Breast epithelium (tissue), 4 donors: ENCODE data around the gene ZPBP. TPM values are rescaled to one million over a fixed set of nuclear protein-coding genes. Genes with fewer than 3 reads are reported as not detected.

ENCODE experiments used
- DNase-seq, 2 donors: peaks; one replicate each; pipeline ENCODE4 v3.0.0-alpha.2; 2019; ENCODE audit warnings: low spot score in 2 of 2
- H3K27ac ChIP-seq, 2 donors: fragments of 200-600 bp; sonication (generic) in 1 of 2; one replicate each; pipeline ENCODE4 v1.5.1; 2016 to 2019; ENCODE audit warnings: mild to moderate bottlenecking in 1 of 2
- H3K27me3 ChIP-seq, 2 donors: fragments of 200-600 bp; sonication (generic) in 1 of 2; one replicate each; pipeline versions ENCODE4 v1.5.1 to v1.6.0; 2017 to 2019; ENCODE audit warnings: control low read depth in 1 of 2, mild to moderate bottlenecking in 1 of 2
- H3K36me3 ChIP-seq: fragments of 200-600 bp; one replicate; pipeline ENCODE4 v1.5.1; 2019
- H3K4me1 ChIP-seq, 2 donors: fragments of 200-600 bp; sonication (generic); one replicate each; pipeline ENCODE4 v1.5.1; 2016 to 2019; ENCODE audit warnings: control low read depth in 1 of 2
- H3K4me3 ChIP-seq, 3 donors: fragments of 200-600 bp; sonication (generic); 1 replicate in 2 of 3; 2 replicates in 1 of 3; pipeline ENCODE4 v1.5.1; 2016 to 2019; ENCODE audit warnings: mild to moderate bottlenecking in 3 of 3, moderate library complexity in 2 of 3
- H3K9me3 ChIP-seq, 2 donors: fragments of 200-600 bp; sonication (generic) in 1 of 2; one replicate each; pipeline ENCODE4 v1.5.1; 2016 to 2019; ENCODE audit warnings: control low read depth in 1 of 2
- CTCF ChIP-seq, 3 donors: fragments of 450-650 bp; IDR thresholded peaks; one replicate each; pipeline ENCODE4 v1.5.1; 2016 to 2017; ENCODE audit warnings: antibody characterized with exemption in 3 of 3, mild to moderate bottlenecking in 3 of 3, moderate library complexity in 3 of 3
- POLR2A ChIP-seq: fragments of 450-650 bp; IDR thresholded peaks from one replicate; pipeline ENCODE4 v1.6.1; 2016; ENCODE audit warnings: antibody characterized with exemption, mild to moderate bottlenecking, moderate library complexity
- POLR2AphosphoS5 ChIP-seq, 3 donors: sonication (generic); formaldehyde crosslinking; IDR thresholded peaks; one replicate each; pipeline ENCODE4 v1.6.1; 2017; ENCODE audit warnings: antibody characterized with exemption in 3 of 3
- intact Hi-C: fragments of 100-400 bp; cut with DNase I; formaldehyde crosslinking; loops from one replicate; pipeline ENCODE4 v1.15.1; 2023; ENCODE audit warnings: low total_unique reads
- total RNA-seq, 3 donors: library from RNA; depleted of rRNA; stranded (reverse); fragments of >200 nt; gene quantifications; one replicate each; pipeline ENCODE4 v1.1.0, GENCODE V29; 2016

ZPBP gene
- total RNA-seq, 3 donors from 2014 or later: not detected

DNA sequence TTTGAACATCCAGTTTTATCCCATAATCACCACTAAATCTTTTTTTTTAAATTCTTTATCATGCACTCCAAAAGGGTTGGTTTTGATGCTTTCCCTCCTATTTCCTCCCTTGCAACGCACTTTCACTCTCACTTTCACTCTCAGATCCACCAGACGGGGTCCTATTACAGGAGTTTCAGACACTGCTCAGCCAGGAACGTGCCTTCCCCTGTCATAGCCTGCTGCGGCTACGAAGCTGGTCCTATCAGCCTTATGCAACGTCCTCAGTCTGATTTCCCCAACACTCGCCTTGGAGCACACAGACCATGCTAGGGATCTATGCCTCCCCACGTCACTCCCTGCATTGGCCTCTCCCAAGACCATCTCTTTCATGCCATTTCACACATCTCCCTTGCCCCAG is 23.4 kb downstream of the ZPBP start:
- Histone ChIP-seq H3K36me3 (no peaks in the 10 kb centered on the region), H3K27me3 (no peaks in the 10 kb centered on the region), H3K27ac (peak overlapping the region; percentile 68 to 73), H3K4me1 (peaks cover 0 to 5% of the 10 kb centered on the region in 2 donors), H3K4me3 (peak overlapping the region; percentile 51 to 68 (median 55)), H3K9me3 (peaks cover 8 to 18% of the 10 kb centered on the region in 2 donors)
- intact Hi-C loops: no loop called here
- no peak for DNase-seq
- TF ChIP-seq POLR2A (no peak), CTCF (IDR thresholded peaks at IDR 0.05) (no peak), POLR2AphosphoS5 (IDR thresholded peaks at IDR 0.05) (no peak)

GRCh38 chr7:50068850-50069551 is 24.0 kb downstream of the ZPBP start:
- intact Hi-C loops: no loop called here

GRCh38 chr7:50068026-50068425 is 25.0 kb downstream of the ZPBP start:
- TF ChIP-seq CTCF (IDR thresholded peaks at IDR 0.05) (peak in 2 of 3 donors; percentile 47 to 50), POLR2AphosphoS5 (IDR thresholded peaks at IDR 0.05) (no peak)
- Histone ChIP-seq H3K27me3 (no peaks in the 10 kb centered on the region), H3K36me3 (no peaks in the 10 kb centered on the region), H3K9me3 (peaks cover 8 to 20% of the 10 kb centered on the region in 2 donors), H3K27ac (peak overlapping the region in 1 of 2 donors; percentile 45), H3K4me1 (peaks cover 0 to 5% of the 10 kb centered on the region in 2 donors), H3K4me3 (peak overlapping the region in 1 of 3 donors; percentile 55)
- DNase-seq: peak in 1 of 2 donors; percentile 37
- intact Hi-C loops: no loop called here

More at GRCh38 chr7:50068850-50069551, 24.0 kb downstream of the ZPBP start:
- Histone ChIP-seq H3K4me3 (peak overlapping the region; percentile 51 to 68 (median 55)), H3K9me3 (peaks cover 8 to 19% of the 10 kb centered on the region in 2 donors), H3K4me1 (peaks cover 0 to 5% of the 10 kb centered on the region in 2 donors), H3K36me3 (no peaks in the 10 kb centered on the region), H3K27me3 (no peaks in the 10 kb centered on the region), H3K27ac (peak overlapping the region; percentile 71 to 73)
- no peak for TF ChIP-seq POLR2AphosphoS5 (IDR thresholded peaks at IDR 0.05)
- DNase-seq: no peak

DNA sequence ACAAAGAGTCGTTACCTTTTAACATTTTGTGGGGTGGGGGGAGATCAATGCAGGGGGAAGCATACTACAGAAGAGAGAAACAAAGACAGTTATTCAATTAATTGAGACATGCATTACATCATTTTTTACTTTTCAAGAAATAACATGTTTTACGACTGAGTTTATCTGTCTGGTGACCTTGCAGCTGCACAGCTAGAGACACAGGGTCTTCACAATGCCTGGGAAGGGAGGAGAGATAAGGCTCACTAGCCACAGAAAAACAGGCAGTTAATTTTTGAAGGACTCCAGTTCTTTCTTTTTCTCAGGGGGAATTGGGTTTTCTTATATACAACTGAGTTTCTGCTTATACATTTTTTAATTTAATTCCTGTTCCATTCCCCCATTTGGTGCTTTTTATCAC is 30.1 kb downstream of the ZPBP start:
- H3K27me3 ChIP-seq: no peaks in the 10 kb centered on the region
- intact Hi-C loops: no loop called here
- no peak overlapping the region for H3K27ac ChIP-seq
- H3K36me3 ChIP-seq: no peaks in the 10 kb centered on the region
- TF ChIP-seq CTCF (IDR thresholded peaks at IDR 0.05): no peak
- TF ChIP-seq POLR2AphosphoS5 (IDR thresholded peaks at IDR 0.05): no peak
- TF ChIP-seq POLR2A: no peak
- peaks cover 0 to 12% of the 10 kb centered on the region in 2 donors for H3K9me3 ChIP-seq
- no peak overlapping the region for H3K4me3 ChIP-seq
- no peak for DNase-seq
- H3K4me1 ChIP-seq: no peaks in the 10 kb centered on the region

DNA sequence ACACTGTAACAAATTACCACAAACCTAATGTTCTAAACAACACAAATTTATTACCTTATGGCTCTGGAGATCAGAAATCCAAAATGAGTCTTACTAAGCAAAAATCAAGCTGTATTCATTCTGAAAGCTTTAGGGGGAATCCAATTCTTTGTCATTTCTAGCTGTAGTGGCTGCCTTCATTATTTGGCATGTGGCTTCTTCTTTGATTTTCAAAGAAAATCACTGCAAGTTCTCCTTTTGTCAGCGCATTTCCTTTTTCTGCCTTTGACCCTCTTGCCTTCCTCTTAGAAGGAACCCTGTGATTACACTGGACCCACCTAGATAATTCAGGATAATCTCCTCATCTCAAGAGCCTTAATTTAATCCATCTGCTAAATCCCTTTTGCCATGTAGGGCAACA is 36.9 kb downstream of the ZPBP start:
- Histone ChIP-seq H3K27ac (no peak overlapping the region), H3K4me3 (no peak overlapping the region), H3K9me3 (no peaks in the 10 kb centered on the region), H3K36me3 (no peaks in the 10 kb centered on the region), H3K4me1 (no peaks in the 10 kb centered on the region), H3K27me3 (no peaks in the 10 kb centered on the region)
- TF ChIP-seq CTCF (IDR thresholded peaks at IDR 0.05) (no peak), POLR2A (no peak), POLR2AphosphoS5 (IDR thresholded peaks at IDR 0.05) (no peak)
- intact Hi-C loops: no loop called here
- DNase-seq: no peak
